Measurements from ENCODE around the gene RNF182. TPM values are rescaled to one million over a fixed set of nuclear protein-coding genes. Genes with fewer than 3 reads are reported as not detected.
A peak's percentile ranks its signal among the peaks of the same experiment; 100 is the strongest.

The RNF182 gene
- total and polyA plus RNA-seq, 8 donors = 2.5 to 6.9 (median 5.4) TPM

GRCh38 chr6:14022673-14023072 lies 97.9 kb downstream of the RNF182 start:
- TF ChIP-seq, protein P1, sequence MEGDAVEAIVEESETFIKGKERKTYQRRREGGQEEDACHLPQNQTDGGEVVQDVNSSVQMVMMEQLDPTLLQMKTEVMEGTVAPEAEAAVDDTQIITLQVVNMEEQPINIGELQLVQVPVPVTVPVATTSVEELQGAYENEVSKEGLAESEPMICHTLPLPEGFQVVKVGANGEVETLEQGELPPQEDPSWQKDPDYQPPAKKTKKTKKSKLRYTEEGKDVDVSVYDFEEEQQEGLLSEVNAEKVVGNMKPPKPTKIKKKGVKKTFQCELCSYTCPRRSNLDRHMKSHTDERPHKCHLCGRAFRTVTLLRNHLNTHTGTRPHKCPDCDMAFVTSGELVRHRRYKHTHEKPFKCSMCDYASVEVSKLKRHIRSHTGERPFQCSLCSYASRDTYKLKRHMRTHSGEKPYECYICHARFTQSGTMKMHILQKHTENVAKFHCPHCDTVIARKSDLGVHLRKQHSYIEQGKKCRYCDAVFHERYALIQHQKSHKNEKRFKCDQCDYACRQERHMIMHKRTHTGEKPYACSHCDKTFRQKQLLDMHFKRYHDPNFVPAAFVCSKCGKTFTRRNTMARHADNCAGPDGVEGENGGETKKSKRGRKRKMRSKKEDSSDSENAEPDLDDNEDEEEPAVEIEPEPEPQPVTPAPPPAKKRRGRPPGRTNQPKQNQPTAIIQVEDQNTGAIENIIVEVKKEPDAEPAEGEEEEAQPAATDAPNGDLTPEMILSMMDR (IDR thresholded peaks at IDR 0.05) = no peak
- Histone ChIP-seq H3K4me3 (no peak overlapping the region), H3K4me1 (no peaks in the 10 kb centered on the region), H3K27me3 (no peaks in the 10 kb centered on the region), H3K36me3 (no peaks in the 10 kb centered on the region), H3K9me3 (no peaks in the 10 kb centered on the region), H3K27ac (no peak overlapping the region)
- DNase-seq = no peak
- ATAC-seq = no peak
- intact Hi-C loops (cut with DNase I) = no loop called here

DNA sequence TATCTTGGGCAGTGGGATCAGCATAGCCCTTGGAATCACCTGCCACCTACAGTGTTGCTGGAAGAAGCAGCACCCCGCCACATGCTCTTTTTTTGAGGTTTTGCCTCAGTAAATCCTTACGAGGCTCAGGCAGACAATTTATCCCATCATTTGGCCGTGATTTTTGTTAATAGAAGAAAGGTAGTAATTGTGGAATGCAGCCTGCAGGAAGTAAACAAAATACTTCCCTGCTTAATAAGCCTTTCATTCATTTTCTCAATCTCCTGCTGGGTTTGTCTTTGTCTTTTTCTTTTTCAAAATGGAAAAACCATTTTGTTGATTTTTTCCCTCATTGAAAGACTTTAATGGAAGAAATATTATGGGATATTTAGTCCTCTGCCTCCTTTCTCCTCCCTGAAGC lies 99.1 kb downstream of the RNF182 start:
- Histone ChIP-seq H3K27ac (no peak overlapping the region), H3K9me3 (no peaks in the 10 kb centered on the region), H3K4me1 (no peaks in the 10 kb centered on the region), H3K36me3 (no peaks in the 10 kb centered on the region), H3K4me3 (no peak overlapping the region), H3K27me3 (peaks cover 0 to 4% of the 10 kb centered on the region in 2 donors)
- TF ChIP-seq, protein P1 (IDR thresholded peaks at IDR 0.05) = no peak
- ATAC-seq (no peak), DNase-seq (no peak)
- intact Hi-C loops (cut with DNase I) = no loop called here

- H3K4me1 ChIP-seq = no peaks in the 10 kb centered on the region
- TF ChIP-seq, protein P1 (IDR thresholded peaks at IDR 0.05) = no peak
- peaks cover 0 to 12% of the 10 kb centered on the region in 2 donors for H3K27me3 ChIP-seq
- H3K27ac ChIP-seq = no peak overlapping the region
- ATAC-seq = no peak
- intact Hi-C loops (cut with DNase I) = no loop called here
- no peaks in the 10 kb centered on the region for H3K36me3 ChIP-seq
- no peak for DNase-seq
- no peak overlapping the region for H3K4me3 ChIP-seq
- no peaks in the 10 kb centered on the region for H3K9me3 ChIP-seq
These were observed 100.4 kb downstream of the RNF182 start for GRCh38 chr6:14025160-14025559.

- intact Hi-C loops (cut with DNase I) = no loop called here
- TF ChIP-seq, protein P1 (IDR thresholded peaks at IDR 0.05) = no peak
- Histone ChIP-seq H3K36me3 (no peaks in the 10 kb centered on the region), H3K9me3 (no peaks in the 10 kb centered on the region), H3K27me3 (peaks cover 0 to 12% of the 10 kb centered on the region in 2 donors), H3K27ac (no peak overlapping the region), H3K4me1 (no peaks in the 10 kb centered on the region), H3K4me3 (no peak overlapping the region)
- peak in 1 of 4 donors; percentile 7 for DNase-seq
- no peak for ATAC-seq
These were observed 102.2 kb downstream of the RNF182 start for GRCh38 chr6:14026831-14027539.

DNA sequence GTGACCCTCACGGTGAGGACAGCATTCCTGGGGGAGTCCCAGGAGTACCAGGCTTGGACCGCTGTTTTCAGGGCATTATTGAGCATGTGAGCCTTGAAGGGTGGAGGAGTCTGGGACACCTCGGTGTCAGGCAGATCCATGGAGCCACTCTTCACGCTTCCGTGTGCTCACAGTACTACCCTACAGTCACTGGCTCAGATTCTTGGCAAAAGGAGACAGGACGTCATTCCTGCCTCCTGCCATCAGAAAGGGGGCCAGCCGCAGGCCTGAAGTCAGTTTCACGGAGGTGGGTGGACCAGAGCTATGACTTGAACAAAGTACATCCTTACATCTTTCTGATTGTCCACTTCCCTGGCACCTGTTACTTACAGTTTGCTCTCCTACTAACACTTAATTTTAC lies 103.9 kb downstream of the RNF182 start:
- Histone ChIP-seq H3K4me3 (no peak overlapping the region), H3K4me1 (no peaks in the 10 kb centered on the region), H3K27ac (no peak overlapping the region), H3K9me3 (no peaks in the 10 kb centered on the region), H3K36me3 (no peaks in the 10 kb centered on the region), H3K27me3 (peaks cover 0 to 19% of the 10 kb centered on the region in 2 donors)
- ATAC-seq (no peak), DNase-seq (no peak)
- TF ChIP-seq, protein P1 (IDR thresholded peaks at IDR 0.05) = no peak
- intact Hi-C loops (cut with DNase I) = no loop called here
